Activated CD8-positive, alpha-beta T cell treated with anti-CD3 and anti-CD28 coated beads for 36 hours (primary cell): ENCODE results near the gene KRTAP10-5. TPM values are rescaled to one million over a fixed set of nuclear protein-coding genes. Genes with fewer than 3 reads are reported as not detected.
"Not testable (repeated sequence)": the region's sequence is repeated elsewhere in the genome, so short reads cannot be mapped to it uniquely, and the experiment has no call there.

Experiments
- ATAC-seq: fragments of 200-7000 bp; cut with Tn5 transposase; one replicate; pipeline ENCODE4 v1.10.0; 2021; ENCODE audit warnings: mild to moderate bottlenecking, moderate library complexity
- CTCF ChIA-PET: fragments of 350-600 bp; sonication (Branson Sonifier 250); formaldehyde crosslinking; loops from one replicate; lab custom pipeline; 2021; ENCODE audit warnings: antibody characterized with exemption; lab: Charles Lee
- POLR2A ChIA-PET: fragments of 350-600 bp; sonication (Branson Sonifier 250); formaldehyde crosslinking; loops from one replicate; lab custom pipeline; 2021; ENCODE audit warnings: antibody characterized with exemption; lab: Charles Lee
- DNase-seq: peaks from one replicate; pipeline ENCODE4 v3.0.0-alpha.2; 2020
- H3K27ac Mint-ChIP-seq: one replicate; pipeline ENCODE4 v1.8.0; 2021; ENCODE audit warnings: mild to moderate bottlenecking, mixed read lengths
- H3K27me3 Mint-ChIP-seq: one replicate; pipeline ENCODE4 v1.8.0; 2021; ENCODE audit warnings: mixed read lengths
- H3K36me3 Mint-ChIP-seq: one replicate; pipeline ENCODE4 v1.8.0; 2021; ENCODE audit warnings: low read depth, mixed read lengths
- H3K4me1 Mint-ChIP-seq: one replicate; pipeline ENCODE4 v1.8.0; 2021; ENCODE audit warnings: low read depth, mixed read lengths
- H3K4me3 Mint-ChIP-seq: one replicate; pipeline ENCODE4 v1.8.0; 2021; ENCODE audit warnings: mild to moderate bottlenecking, moderate library complexity, mixed read lengths
- H3K9me3 Mint-ChIP-seq: one replicate; pipeline ENCODE4 v1.8.0; 2021; ENCODE audit warnings: mixed read lengths
- CTCF ChIP-seq: fragments of 200-600 bp; IDR thresholded peaks from one replicate; pipeline ENCODE4 v1.8.0; 2022; ENCODE audit warnings: antibody characterized with exemption, mild to moderate bottlenecking
- intact Hi-C: fragments of 100-400 bp; cut with micrococcal nuclease; formaldehyde crosslinking; loops from one replicate; pipeline ENCODE4 v1.10.0; 2022
- total RNA-seq, 2 experiments: library from RNA; stranded (reverse); gene quantifications; one replicate each; pipeline ENCODE4 v1.2.3, GENCODE V29; 2021

The KRTAP10-5 gene
- not detected for total RNA-seq

- H3K36me3 Mint-ChIP-seq, DNase-seq, ATAC-seq, H3K27me3 Mint-ChIP-seq, POLR2A ChIA-PET, H3K4me1 Mint-ChIP-seq, H3K27ac Mint-ChIP-seq, intact Hi-C loops, H3K4me3 Mint-ChIP-seq: not testable (repeated sequence)
- CTCF ChIA-PET, result interaction anchor here (1.5 kb wide), 1 partner anchor 162 kb away, joined by 5 read pairs; no protein-coding TSS in a partner anchor
- H3K9me3 Mint-ChIP-seq, result peaks cover 25% of the 10 kb centered on the region
These were observed at the start of gene KRTAP10-5 for GRCh38 chr21:44580231-44580821. TSS of gene KRTAP10-5 (minus strand) at chr21:44580604. CDS start at chr21:44580578, 26 bp downstream.

GRCh38 chr21:44628707-44629391 lies 48.4 kb upstream of the KRTAP10-5 start:
- no peak for DNase-seq
- Mint-ChIP-seq H3K27ac (no peak overlapping the region), H3K27me3 (no peaks in the 10 kb centered on the region), H3K36me3 (peaks cover 26% of the 10 kb centered on the region), H3K4me1 (peaks cover 30% of the 10 kb centered on the region), H3K4me3 (no peak overlapping the region), H3K9me3 (peaks cover 43% of the 10 kb centered on the region)
- ChIA-PET CTCF (no interaction called here), POLR2A (no interaction called here)
- TF ChIP-seq CTCF, result no peak
- ATAC-seq, result no peak
- intact Hi-C loops, result no loop called here

GRCh38 chr21:44627831-44628233 lies 47.4 kb upstream of the KRTAP10-5 start:
- H3K27ac Mint-ChIP-seq, intact Hi-C loops, H3K27me3 Mint-ChIP-seq, POLR2A ChIA-PET, H3K4me3 Mint-ChIP-seq, CTCF ChIA-PET, DNase-seq, ATAC-seq: not testable (repeated sequence)
- H3K9me3 Mint-ChIP-seq, result peaks cover 47% of the 10 kb centered on the region
- peaks cover 29% of the 10 kb centered on the region for H3K36me3 Mint-ChIP-seq
- peaks cover 30% of the 10 kb centered on the region for H3K4me1 Mint-ChIP-seq

- H3K27ac Mint-ChIP-seq, H3K27me3 Mint-ChIP-seq, ATAC-seq, DNase-seq, H3K4me3 Mint-ChIP-seq, intact Hi-C loops, POLR2A ChIA-PET, CTCF ChIA-PET: not testable (repeated sequence)
- peaks cover 33% of the 10 kb centered on the region for H3K36me3 Mint-ChIP-seq
- peaks cover 30% of the 10 kb centered on the region for H3K4me1 Mint-ChIP-seq
- peaks cover 51% of the 10 kb centered on the region for H3K9me3 Mint-ChIP-seq
These were observed 46.9 kb upstream of the KRTAP10-5 start for GRCh38 chr21:44627181-44627822.

GRCh38 chr21:44626673-44627143 lies 46.3 kb upstream of the KRTAP10-5 start, which contains the start of gene KRTAP10-9:
TSS of gene KRTAP10-9 (plus strand) at chr21:44627093. CDS start at chr21:44627172, 79 bp downstream.
- POLR2A ChIA-PET, result no interaction called here
- no peak within 1 kb of the TSS for H3K4me3 Mint-ChIP-seq
- no peaks in the 10 kb centered on the region for H3K27me3 Mint-ChIP-seq
- peaks cover 51% of the 10 kb centered on the region for H3K9me3 Mint-ChIP-seq
- ATAC-seq, result no peak
- H3K36me3 Mint-ChIP-seq, result peaks cover 29% of the 10 kb centered on the region
- intact Hi-C loops, result no loop called here
- peaks cover 30% of the 10 kb centered on the region for H3K4me1 Mint-ChIP-seq
- CTCF ChIA-PET, result interaction anchor here (0.7 kb wide), 1 partner anchor 167 kb away, joined by 3 read pairs; no protein-coding TSS in a partner anchor
- no peak within 1 kb of the TSS for H3K27ac Mint-ChIP-seq
- TF ChIP-seq CTCF, result no peak
- no peak for DNase-seq

- intact Hi-C loops, result no loop called here
- CTCF ChIA-PET, result interaction anchor here (0.7 to 1.3 kb wide), 2 partner anchors 14 to 167 kb away, joined by 3 read pairs; partner anchors contain the start of gene KRTAP10-8
- peaks cover 48% of the 10 kb centered on the region for H3K9me3 Mint-ChIP-seq
These were observed 45.9 kb upstream of the KRTAP10-5 start for GRCh38 chr21:44626262-44626661.

More at GRCh38 chr21:44626262-44626661, 45.9 kb upstream of the KRTAP10-5 start:
- Mint-ChIP-seq H3K36me3 (peaks cover 27% of the 10 kb centered on the region), H3K27me3 (no peaks in the 10 kb centered on the region), H3K27ac (no peak overlapping the region), H3K4me3 (no peak overlapping the region), H3K4me1 (peaks cover 30% of the 10 kb centered on the region)
- POLR2A ChIA-PET, result no interaction called here
- TF ChIP-seq CTCF, result no peak
- ATAC-seq (peak; percentile 34), DNase-seq (peak; percentile 22)
